ENCODE results near the gene SAMHD1. TPM values are rescaled to one million over a fixed set of nuclear protein-coding genes. Genes with fewer than 3 reads are reported as not detected.
"Not testable (repeated sequence)": the region's sequence is repeated elsewhere in the genome, so short reads cannot be mapped to it uniquely, and the experiment has no call there.

Gene SAMHD1
- total RNA-seq, 3 donors from 2014 or later: 30.8 to 36.1 (median 32.3) TPM

- ATAC-seq (peak; percentile 65 to 85), DNase-seq (no peak)
- Mint-ChIP-seq H3K4me1 (ENCODE audit: low read depth) (peaks cover 7% of the 10 kb centered on the region), H3K36me3 (ENCODE audit: insufficient read depth) (no peaks in the 10 kb centered on the region), H3K4me3 (no peak overlapping the region), H3K9me3 (no peaks in the 10 kb centered on the region), H3K27me3 (ENCODE audit: low read depth) (no peaks in the 10 kb centered on the region)
Observed at GRCh38 chr20:36881888-36882287, 69.6 kb downstream of the SAMHD1 start.

- DNase-seq (no peak), ATAC-seq (no peak)
- Mint-ChIP-seq H3K4me3 (no peak overlapping the region), H3K36me3 (ENCODE audit: insufficient read depth) (no peaks in the 10 kb centered on the region), H3K9me3 (no peaks in the 10 kb centered on the region), H3K4me1 (ENCODE audit: low read depth) (peaks cover 3% of the 10 kb centered on the region), H3K27me3 (ENCODE audit: low read depth) (no peaks in the 10 kb centered on the region)
Observed at GRCh38 chr20:36881331-36881730, 70.2 kb downstream of the SAMHD1 start.

GRCh38 chr20:36880741-36881250 lies 70.7 kb downstream of the SAMHD1 start:
- no peak overlapping the region for H3K4me3 Mint-ChIP-seq
- no peak for DNase-seq
- H3K27me3 Mint-ChIP-seq (ENCODE audit: low read depth): no peaks in the 10 kb centered on the region
- no peaks in the 10 kb centered on the region for H3K36me3 Mint-ChIP-seq (ENCODE audit: insufficient read depth)
- H3K9me3 Mint-ChIP-seq: no peaks in the 10 kb centered on the region
- no peak for ATAC-seq
- H3K4me1 Mint-ChIP-seq (ENCODE audit: low read depth): peaks cover 3% of the 10 kb centered on the region

GRCh38 chr20:36878941-36879340 lies 72.6 kb downstream of the SAMHD1 start:
- DNase-seq: no peak
- H3K36me3 Mint-ChIP-seq (ENCODE audit: insufficient read depth): peaks cover 2% of the 10 kb centered on the region
- H3K27me3 Mint-ChIP-seq (ENCODE audit: low read depth): no peaks in the 10 kb centered on the region
- H3K9me3 Mint-ChIP-seq: no peaks in the 10 kb centered on the region
- peaks cover 4% of the 10 kb centered on the region for H3K4me1 Mint-ChIP-seq (ENCODE audit: low read depth)
- ATAC-seq: no peak
- H3K4me3 Mint-ChIP-seq: no peak overlapping the region

GRCh38 chr20:36876473-36876833 lies 75.1 kb downstream of the SAMHD1 start:
- Mint-ChIP-seq H3K4me1 (ENCODE audit: low read depth) (peaks cover 2% of the 10 kb centered on the region), H3K4me3 (no peak overlapping the region), H3K36me3 (ENCODE audit: insufficient read depth) (peaks cover 2% of the 10 kb centered on the region), H3K27me3 (ENCODE audit: low read depth) (no peaks in the 10 kb centered on the region), H3K9me3 (no peaks in the 10 kb centered on the region)
- no peak for ATAC-seq
- no peak for DNase-seq

GRCh38 chr20:36875702-36876472 lies 75.6 kb downstream of the SAMHD1 start, which contains the start of gene TLDC2:
Gene TLDC2, plus strand, starts transcription at chr20:36876138. Its CDS starts 37 bp downstream, at chr20:36876175.
- no peaks in the 10 kb centered on the region for H3K27me3 Mint-ChIP-seq (ENCODE audit: low read depth)
- no peaks in the 10 kb centered on the region for H3K9me3 Mint-ChIP-seq
- no peak within 1 kb of the TSS for H3K4me3 Mint-ChIP-seq
- ATAC-seq (no peak), DNase-seq (no peak)
- peaks cover 2% of the 10 kb centered on the region for H3K4me1 Mint-ChIP-seq (ENCODE audit: low read depth)
- peaks cover 2% of the 10 kb centered on the region for H3K36me3 Mint-ChIP-seq (ENCODE audit: insufficient read depth)

- not testable (repeated sequence) for H3K4me1 Mint-ChIP-seq (ENCODE audit: low read depth); DNase-seq
Observed at GRCh38 chr20:36875093-36875492, 76.4 kb downstream of the SAMHD1 start.

GRCh38 chr20:36873498-36874189 lies 77.9 kb downstream of the SAMHD1 start:
- Mint-ChIP-seq H3K27me3 (ENCODE audit: low read depth) (no peaks in the 10 kb centered on the region), H3K4me1 (ENCODE audit: low read depth) (peaks cover 2% of the 10 kb centered on the region), H3K9me3 (no peaks in the 10 kb centered on the region), H3K4me3 (no peak overlapping the region), H3K36me3 (ENCODE audit: insufficient read depth) (peaks cover 2% of the 10 kb centered on the region)
- ATAC-seq: no peak
- no peak for DNase-seq

More at GRCh38 chr20:36875093-36875492, 76.4 kb downstream of the SAMHD1 start:
- H3K4me3 Mint-ChIP-seq; ATAC-seq; H3K27me3 Mint-ChIP-seq (ENCODE audit: low read depth); H3K9me3 Mint-ChIP-seq; H3K36me3 Mint-ChIP-seq (ENCODE audit: insufficient read depth): not testable (repeated sequence)

- Mint-ChIP-seq H3K9me3 (no peaks in the 10 kb centered on the region), H3K27me3 (ENCODE audit: low read depth) (no peaks in the 10 kb centered on the region), H3K4me3 (no peak overlapping the region), H3K36me3 (ENCODE audit: insufficient read depth) (peaks cover 2% of the 10 kb centered on the region), H3K4me1 (ENCODE audit: low read depth) (peaks cover 2% of the 10 kb centered on the region)
- DNase-seq: no peak
- ATAC-seq: no peak
Observed at GRCh38 chr20:36872852-36873251, 78.7 kb downstream of the SAMHD1 start.

- Mint-ChIP-seq H3K36me3 (ENCODE audit: insufficient read depth) (peaks cover 2% of the 10 kb centered on the region), H3K27me3 (ENCODE audit: low read depth) (no peaks in the 10 kb centered on the region), H3K4me1 (ENCODE audit: low read depth) (peaks cover 3% of the 10 kb centered on the region), H3K4me3 (no peak overlapping the region), H3K9me3 (no peaks in the 10 kb centered on the region)
- no peak for DNase-seq
- ATAC-seq: no peak
Observed at GRCh38 chr20:36871640-36872570, 79.6 kb downstream of the SAMHD1 start.

GRCh38 chr20:36866681-36867495 lies 84.6 kb downstream of the SAMHD1 start:
- ATAC-seq (no peak), DNase-seq (no peak)
- H3K4me1 Mint-ChIP-seq (ENCODE audit: low read depth): peaks cover 6% of the 10 kb centered on the region
- no peaks in the 10 kb centered on the region for H3K36me3 Mint-ChIP-seq (ENCODE audit: insufficient read depth)
- no peak overlapping the region for H3K4me3 Mint-ChIP-seq
- no peaks in the 10 kb centered on the region for H3K9me3 Mint-ChIP-seq
- H3K27me3 Mint-ChIP-seq (ENCODE audit: low read depth): peaks cover 13% of the 10 kb centered on the region

- H3K36me3 Mint-ChIP-seq (ENCODE audit: insufficient read depth): no peaks in the 10 kb centered on the region
Observed at GRCh38 chr20:36866164-36866563, 85.3 kb downstream of the SAMHD1 start.

GRCh38 chr20:36865861-36866149 lies 85.7 kb downstream of the SAMHD1 start:
- no peak for ATAC-seq
- Mint-ChIP-seq H3K36me3 (ENCODE audit: insufficient read depth) (no peaks in the 10 kb centered on the region), H3K9me3 (no peaks in the 10 kb centered on the region), H3K4me1 (ENCODE audit: low read depth) (peaks cover 6% of the 10 kb centered on the region), H3K27me3 (ENCODE audit: low read depth) (peaks cover 17% of the 10 kb centered on the region), H3K4me3 (peak overlapping the region; percentile 11)
- DNase-seq: no peak

More at GRCh38 chr20:36866164-36866563, 85.3 kb downstream of the SAMHD1 start:
- ATAC-seq: no peak
- Mint-ChIP-seq H3K4me1 (ENCODE audit: low read depth) (peaks cover 6% of the 10 kb centered on the region), H3K27me3 (ENCODE audit: low read depth) (peaks cover 17% of the 10 kb centered on the region), H3K4me3 (no peak overlapping the region), H3K9me3 (no peaks in the 10 kb centered on the region)
- DNase-seq: no peak
